Suprapubic skin (tissue), 4 donors: Measurements from ENCODE around the gene TGOLN2.

Source experiments
- CTCF ChIP-seq, 2 donors: fragments of 200-600 bp in 1 of 2; fragments of 450-650 bp in 1 of 2; sonication (generic) in 1 of 2; IDR thresholded peaks; one replicate each; pipeline ENCODE4 v1.5.1; 2016 to 2019; ENCODE audit warnings: antibody characterized with exemption in 2 of 2, mild to moderate bottlenecking in 1 of 2, moderate library complexity in 1 of 2
- EP300 ChIP-seq: sonication (generic); formaldehyde crosslinking; IDR thresholded peaks from one replicate; pipeline ENCODE4 v1.6.1; 2017; ENCODE audit warnings: antibody characterized with exemption
- POLR2A ChIP-seq, 2 donors: fragments of 450-650 bp; IDR thresholded peaks; one replicate each; pipeline ENCODE4 v1.6.1; 2017; ENCODE audit warnings: antibody characterized with exemption in 2 of 2, mild to moderate bottlenecking in 2 of 2, moderate library complexity in 2 of 2
- POLR2AphosphoS5 ChIP-seq, 3 donors: sonication (generic); formaldehyde crosslinking; IDR thresholded peaks; one replicate each; pipeline ENCODE4 v1.6.1; 2017; ENCODE audit warnings: antibody characterized with exemption in 3 of 3

DNA sequence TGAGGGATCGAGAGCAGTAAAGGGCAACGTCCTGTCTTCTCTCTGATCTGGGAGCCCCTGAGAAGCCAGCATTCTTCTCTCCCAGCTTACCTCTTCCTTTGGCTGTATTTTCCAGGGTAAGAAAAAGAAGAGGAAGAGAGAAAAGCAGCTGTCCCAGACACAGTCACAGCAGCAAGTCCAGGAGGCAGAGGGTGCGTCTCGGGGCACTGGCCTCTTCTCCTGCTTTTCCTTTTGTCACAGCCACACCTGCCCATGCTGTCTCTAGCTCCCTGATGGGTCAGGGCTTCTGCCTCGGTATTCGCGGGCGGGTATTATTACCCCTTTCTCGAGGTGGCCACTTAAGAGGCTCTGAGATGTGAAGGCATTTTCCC, 20.3 kb downstream of the TGOLN2 start:
- no peak for TF ChIP-seq EP300
- TF ChIP-seq CTCF (IDR thresholded peaks at IDR 0.05) = no peak
- TF ChIP-seq POLR2A (IDR thresholded peaks at IDR 0.05) = no peak
- TF ChIP-seq POLR2AphosphoS5 (IDR thresholded peaks at IDR 0.05) = no peak
